IPS-18a (cell line): Measurements from ENCODE around the gene ULK2.

Source experiments
- H3K27ac ChIP-seq: one replicate; pipeline ENCODE4 v1.5.1; 2013; ENCODE audit warnings: low read length
- H3K27me3 ChIP-seq: one replicate; pipeline ENCODE4 v1.6.1; 2013; ENCODE audit warnings: mild to moderate bottlenecking, low read length; ENCODE audit not compliant: control insufficient read depth, insufficient read depth
- H3K36me3 ChIP-seq: one replicate; pipeline ENCODE4 v1.6.1; 2013; ENCODE audit warnings: low read depth, low read length; ENCODE audit not compliant: control insufficient read depth
- H3K4me1 ChIP-seq: one replicate; pipeline ENCODE4 v1.6.1; 2013; ENCODE audit warnings: low read depth, low read length; ENCODE audit not compliant: control insufficient read depth
- H3K4me3 ChIP-seq: one replicate; pipeline ENCODE4 v1.5.1; 2013; ENCODE audit warnings: low read length
- H3K9ac ChIP-seq: one replicate; pipeline ENCODE4 v1.6.1; 2013; ENCODE audit warnings: mild to moderate bottlenecking, low read length, moderate library complexity
- H3K9me3 ChIP-seq: one replicate; pipeline ENCODE4 v1.6.1; 2013; ENCODE audit warnings: low read depth, low read length; ENCODE audit not compliant: control insufficient read depth

ULK2 gene

DNA sequence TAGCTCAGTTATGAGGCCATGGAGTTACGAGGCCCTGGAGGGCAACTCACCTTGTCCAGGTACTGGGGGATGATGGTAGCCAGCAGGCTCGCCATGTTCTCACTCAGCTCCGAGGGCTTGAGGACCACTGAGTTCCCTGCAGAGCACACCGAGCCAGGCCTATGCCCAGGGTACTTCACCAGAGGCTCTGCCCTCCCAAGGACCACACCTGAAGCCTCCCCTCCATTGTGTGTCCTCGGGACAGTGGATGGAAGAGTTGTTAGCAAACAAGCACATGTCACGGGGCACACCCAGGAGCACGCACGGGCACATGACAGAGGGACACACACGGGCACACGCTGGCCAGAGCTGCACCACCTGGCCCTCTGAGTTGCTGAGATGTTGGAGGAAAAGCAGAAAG lies 125.2 kb downstream of the ULK2 start:
- H3K27me3 ChIP-seq = peaks cover 9% of the 10 kb centered on the region
- no peaks in the 10 kb centered on the region for H3K36me3 ChIP-seq
- H3K9me3 ChIP-seq = no peaks in the 10 kb centered on the region
- no peak overlapping the region for H3K4me3 ChIP-seq
- no peak overlapping the region for H3K9ac ChIP-seq
- H3K4me1 ChIP-seq = no peaks in the 10 kb centered on the region
- H3K27ac ChIP-seq = no peak overlapping the region

- H3K27me3 ChIP-seq = peaks cover 9% of the 10 kb centered on the region
- no peaks in the 10 kb centered on the region for H3K36me3 ChIP-seq
- no peaks in the 10 kb centered on the region for H3K4me1 ChIP-seq
- no peak overlapping the region for H3K9ac ChIP-seq
- no peaks in the 10 kb centered on the region for H3K9me3 ChIP-seq
- H3K27ac ChIP-seq = no peak overlapping the region
- H3K4me3 ChIP-seq = no peak overlapping the region
Observed at GRCh38 chr17:19741832-19742457, 125.8 kb downstream of the ULK2 start.

GRCh38 chr17:19740933-19741332 lies 126.8 kb downstream of the ULK2 start:
- Histone ChIP-seq H3K27me3 (peaks cover 9% of the 10 kb centered on the region), H3K9ac (no peak overlapping the region), H3K27ac (no peak overlapping the region), H3K4me1 (no peaks in the 10 kb centered on the region), H3K4me3 (no peak overlapping the region), H3K36me3 (no peaks in the 10 kb centered on the region), H3K9me3 (no peaks in the 10 kb centered on the region)

- no peaks in the 10 kb centered on the region for H3K4me1 ChIP-seq
- H3K9ac ChIP-seq = no peak overlapping the region
- H3K36me3 ChIP-seq = no peaks in the 10 kb centered on the region
- H3K27ac ChIP-seq = no peak overlapping the region
- H3K27me3 ChIP-seq = no peaks in the 10 kb centered on the region
- no peaks in the 10 kb centered on the region for H3K9me3 ChIP-seq
- H3K4me3 ChIP-seq = no peak overlapping the region
Observed at GRCh38 chr17:19739241-19740201, 128.2 kb downstream of the ULK2 start.

DNA sequence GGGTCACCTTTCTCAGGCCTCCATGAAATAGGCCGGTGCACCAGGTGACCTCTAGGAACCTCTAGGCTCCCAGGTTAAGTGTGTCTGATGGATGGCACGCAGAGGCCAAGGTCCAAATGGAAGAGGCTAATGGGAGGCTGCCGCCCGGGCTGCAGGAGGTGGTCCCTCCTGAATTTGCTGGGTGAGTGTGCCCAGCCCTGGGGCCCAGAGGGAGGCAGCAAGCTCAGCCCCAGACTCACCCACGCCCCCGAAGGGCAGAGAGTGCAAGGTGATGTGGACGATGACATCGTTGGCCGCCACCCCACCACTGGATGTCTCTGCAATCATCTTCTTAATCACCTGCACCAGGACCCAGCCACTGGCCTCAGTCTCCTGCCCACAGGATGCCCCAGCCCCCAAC lies 129.0 kb downstream of the ULK2 start:
- Histone ChIP-seq H3K27me3 (no peaks in the 10 kb centered on the region), H3K27ac (no peak overlapping the region)

DNA sequence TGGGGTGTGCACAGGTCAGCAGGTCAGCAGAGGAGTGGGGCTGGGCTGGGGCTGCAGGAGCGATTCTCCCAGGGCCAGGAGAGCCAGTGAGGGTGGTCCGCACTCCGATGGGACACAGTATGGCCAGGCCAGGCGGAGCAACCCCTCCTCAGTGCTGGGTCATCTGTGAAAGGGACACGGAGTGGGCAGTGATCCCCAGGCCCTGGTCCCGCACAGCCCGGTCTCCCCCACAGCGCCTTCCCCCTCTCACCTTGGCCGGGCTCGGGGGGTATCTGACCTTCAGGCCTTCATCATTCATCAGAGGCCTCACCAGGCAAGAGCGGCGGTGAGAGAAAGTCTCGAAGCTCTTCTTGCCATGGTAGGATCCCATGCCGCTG lies 129.7 kb downstream of the ULK2 start:
- H3K9ac ChIP-seq = no peak overlapping the region
- no peaks in the 10 kb centered on the region for H3K4me1 ChIP-seq
- no peaks in the 10 kb centered on the region for H3K27me3 ChIP-seq
- H3K27ac ChIP-seq = no peak overlapping the region
- no peaks in the 10 kb centered on the region for H3K36me3 ChIP-seq
- H3K9me3 ChIP-seq = no peaks in the 10 kb centered on the region
- no peak overlapping the region for H3K4me3 ChIP-seq

More for the DNA sequence above, 129.0 kb downstream of the ULK2 start:
- Histone ChIP-seq H3K9ac (no peak overlapping the region), H3K36me3 (no peaks in the 10 kb centered on the region), H3K9me3 (no peaks in the 10 kb centered on the region), H3K4me1 (no peaks in the 10 kb centered on the region), H3K4me3 (no peak overlapping the region)

- Histone ChIP-seq H3K27ac (no peak overlapping the region), H3K4me3 (no peak overlapping the region), H3K9ac (no peak overlapping the region), H3K9me3 (no peaks in the 10 kb centered on the region), H3K4me1 (no peaks in the 10 kb centered on the region), H3K36me3 (no peaks in the 10 kb centered on the region), H3K27me3 (no peaks in the 10 kb centered on the region)
Observed at GRCh38 chr17:19737305-19738072, 130.2 kb downstream of the ULK2 start.

GRCh38 chr17:19736071-19736470 lies 131.7 kb downstream of the ULK2 start:
- no peak overlapping the region for H3K9ac ChIP-seq
- H3K4me3 ChIP-seq = no peak overlapping the region
- H3K27ac ChIP-seq = no peak overlapping the region
- no peaks in the 10 kb centered on the region for H3K4me1 ChIP-seq
- no peaks in the 10 kb centered on the region for H3K36me3 ChIP-seq
- H3K9me3 ChIP-seq = no peaks in the 10 kb centered on the region
- no peaks in the 10 kb centered on the region for H3K27me3 ChIP-seq

GRCh38 chr17:19733953-19734526 lies 133.7 kb downstream of the ULK2 start:
- Histone ChIP-seq H3K9ac (no peak overlapping the region), H3K4me1 (no peaks in the 10 kb centered on the region), H3K9me3 (no peaks in the 10 kb centered on the region), H3K4me3 (no peak overlapping the region), H3K27me3 (no peaks in the 10 kb centered on the region), H3K36me3 (no peaks in the 10 kb centered on the region), H3K27ac (no peak overlapping the region)

GRCh38 chr17:19731626-19732025 lies 136.1 kb downstream of the ULK2 start:
- H3K4me1 ChIP-seq = no peaks in the 10 kb centered on the region

DNA sequence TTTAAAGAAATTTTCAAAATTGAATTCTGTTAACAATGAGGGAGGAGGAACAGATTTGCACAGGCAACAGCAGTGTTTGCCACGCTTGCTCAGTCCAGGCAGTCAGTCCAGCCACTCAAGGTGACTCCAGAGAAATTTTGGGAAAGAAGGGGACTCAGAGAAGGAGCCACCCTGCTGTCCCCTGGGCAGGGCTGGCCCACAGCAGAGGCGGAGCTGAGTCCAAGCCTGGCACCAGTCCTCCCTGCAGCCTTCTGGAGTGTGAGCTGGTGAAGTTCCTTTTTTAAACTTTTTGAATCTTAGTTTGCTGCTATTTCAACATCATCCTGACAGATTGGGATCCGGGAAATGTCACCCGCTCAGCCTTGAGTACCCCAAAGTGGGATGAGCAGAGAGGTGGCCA lies 136.9 kb downstream of the ULK2 start:
- Histone ChIP-seq H3K4me1 (no peaks in the 10 kb centered on the region), H3K27ac (no peak overlapping the region), H3K4me3 (no peak overlapping the region), H3K36me3 (no peaks in the 10 kb centered on the region), H3K9me3 (no peaks in the 10 kb centered on the region), H3K27me3 (no peaks in the 10 kb centered on the region), H3K9ac (no peak overlapping the region)

More at GRCh38 chr17:19731626-19732025, 136.1 kb downstream of the ULK2 start:
- H3K27me3 ChIP-seq = no peaks in the 10 kb centered on the region
- H3K4me3 ChIP-seq = no peak overlapping the region
- no peak overlapping the region for H3K27ac ChIP-seq
- H3K9ac ChIP-seq = no peak overlapping the region
- no peaks in the 10 kb centered on the region for H3K9me3 ChIP-seq
- no peaks in the 10 kb centered on the region for H3K36me3 ChIP-seq
